A204.1 (cell line): ENCODE results near the gene KCNK15.

Experiments
- FAIRE-seq: peaks from 2 replicates; lab custom pipeline; 2012; peaks lifted over from hg19 to GRCh38; lab: Jason Lieb, UNC

The KCNK15 gene

DNA sequence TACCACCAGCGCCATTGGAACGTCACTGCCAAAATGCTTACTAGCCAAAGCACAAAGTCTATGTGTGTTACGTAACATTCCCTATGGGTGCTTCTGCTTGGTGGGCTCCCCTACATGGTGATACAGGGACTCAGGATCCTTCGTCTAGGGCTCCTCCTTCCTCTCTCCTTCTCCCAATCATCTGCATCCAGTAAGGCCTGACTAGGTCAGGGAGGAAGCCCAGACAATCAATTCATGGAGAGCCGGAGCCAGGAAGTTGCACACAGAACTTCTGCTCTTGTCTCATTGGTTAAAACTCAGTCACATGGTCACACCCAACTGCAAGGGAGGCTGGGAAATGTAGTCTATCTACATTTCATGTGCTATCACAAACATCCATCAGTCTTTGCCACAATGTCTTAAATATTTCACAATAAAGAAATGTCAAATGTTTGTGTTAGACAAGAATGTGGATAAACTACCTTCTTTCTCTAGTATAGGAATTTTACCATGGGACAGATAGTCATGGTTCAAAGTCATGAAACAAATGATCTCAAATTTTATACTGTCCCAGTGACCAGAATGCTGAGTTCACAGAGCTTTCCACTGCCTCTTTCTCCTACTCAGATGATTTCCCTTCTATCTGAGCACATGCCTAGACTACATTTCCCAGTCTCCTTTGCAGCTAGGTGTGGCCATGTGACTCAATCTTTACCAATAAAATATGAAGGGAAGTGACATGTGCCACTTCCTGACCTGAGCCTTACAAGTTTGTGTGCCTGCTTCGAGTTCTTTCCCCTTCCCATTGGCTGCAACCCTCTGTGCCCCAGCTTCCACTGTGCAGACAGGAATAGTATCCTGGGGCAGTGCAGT, 9.3 kb upstream of the KCNK15 start:
- FAIRE-seq: no peak

DNA sequence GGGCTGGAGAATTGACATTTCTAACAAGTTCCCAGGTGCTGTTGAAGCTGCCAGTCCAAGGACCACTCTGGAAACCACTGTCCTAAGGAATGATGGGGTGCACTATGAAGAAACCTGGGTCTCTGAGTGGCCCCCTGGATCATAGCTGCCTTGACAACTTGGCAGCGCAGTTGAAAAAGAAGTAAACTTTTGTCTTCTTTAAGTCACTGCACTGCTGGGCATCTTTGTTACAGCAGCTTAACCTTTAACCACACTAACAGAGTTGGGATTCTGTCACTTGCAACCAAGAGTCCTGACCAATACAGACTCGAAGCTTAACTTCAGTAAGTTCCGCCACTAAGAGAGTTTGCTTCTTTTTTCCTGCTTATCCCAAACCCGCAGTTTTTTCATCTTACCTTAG, 8.5 kb upstream of the KCNK15 start:
- no peak for FAIRE-seq

DNA sequence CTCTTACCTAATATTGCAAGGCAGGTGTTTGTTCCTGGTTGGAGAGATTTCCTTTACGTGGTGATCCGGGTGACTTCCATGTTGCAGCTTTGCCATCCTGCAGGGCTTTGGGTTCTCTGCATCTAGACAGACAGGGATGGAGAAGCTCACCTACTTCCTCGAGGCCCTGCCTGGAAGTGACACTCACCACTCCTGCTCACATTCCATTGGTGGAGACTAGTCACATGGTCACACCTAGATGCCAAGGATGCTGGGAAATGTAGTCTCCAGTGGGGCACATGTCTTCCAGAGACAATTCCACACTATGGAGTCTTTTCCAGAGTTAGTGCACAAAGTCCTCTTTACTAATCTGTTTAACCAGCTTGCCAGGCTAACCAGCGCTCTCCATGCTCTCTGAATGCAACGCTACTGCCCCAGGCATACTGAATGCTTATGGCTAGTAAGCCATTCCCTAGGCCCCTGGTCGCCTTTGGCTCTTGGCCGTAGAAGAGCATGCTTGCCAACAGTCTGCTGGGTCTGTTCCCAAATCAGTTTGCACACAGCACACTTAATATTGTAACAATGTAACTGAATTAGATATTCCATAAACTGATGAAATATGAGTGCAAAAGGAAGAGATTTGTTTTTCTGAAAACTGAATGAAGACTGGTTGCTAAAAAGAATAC, 6.7 kb upstream of the KCNK15 start:
- no peak for FAIRE-seq

DNA sequence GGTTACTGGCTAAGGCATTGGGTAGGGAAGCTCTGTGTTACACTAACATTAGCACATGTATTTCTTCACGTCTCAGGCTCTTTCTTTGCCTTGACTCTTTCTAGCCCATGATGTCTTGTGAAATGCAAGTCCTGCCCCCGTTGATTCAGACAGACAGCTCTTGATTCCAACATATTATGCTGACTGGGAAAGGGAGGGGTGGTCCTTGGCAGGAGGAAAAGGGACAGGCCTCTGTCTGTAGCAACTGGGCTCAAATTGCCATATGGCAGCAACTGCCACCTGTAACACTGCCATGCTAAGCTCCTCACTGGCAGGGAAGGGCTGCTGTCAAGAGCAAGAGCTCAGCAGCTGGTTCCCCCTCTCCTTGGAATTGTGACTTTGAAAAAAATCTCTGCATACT, 5.7 kb upstream of the KCNK15 start:
- FAIRE-seq: no peak

DNA sequence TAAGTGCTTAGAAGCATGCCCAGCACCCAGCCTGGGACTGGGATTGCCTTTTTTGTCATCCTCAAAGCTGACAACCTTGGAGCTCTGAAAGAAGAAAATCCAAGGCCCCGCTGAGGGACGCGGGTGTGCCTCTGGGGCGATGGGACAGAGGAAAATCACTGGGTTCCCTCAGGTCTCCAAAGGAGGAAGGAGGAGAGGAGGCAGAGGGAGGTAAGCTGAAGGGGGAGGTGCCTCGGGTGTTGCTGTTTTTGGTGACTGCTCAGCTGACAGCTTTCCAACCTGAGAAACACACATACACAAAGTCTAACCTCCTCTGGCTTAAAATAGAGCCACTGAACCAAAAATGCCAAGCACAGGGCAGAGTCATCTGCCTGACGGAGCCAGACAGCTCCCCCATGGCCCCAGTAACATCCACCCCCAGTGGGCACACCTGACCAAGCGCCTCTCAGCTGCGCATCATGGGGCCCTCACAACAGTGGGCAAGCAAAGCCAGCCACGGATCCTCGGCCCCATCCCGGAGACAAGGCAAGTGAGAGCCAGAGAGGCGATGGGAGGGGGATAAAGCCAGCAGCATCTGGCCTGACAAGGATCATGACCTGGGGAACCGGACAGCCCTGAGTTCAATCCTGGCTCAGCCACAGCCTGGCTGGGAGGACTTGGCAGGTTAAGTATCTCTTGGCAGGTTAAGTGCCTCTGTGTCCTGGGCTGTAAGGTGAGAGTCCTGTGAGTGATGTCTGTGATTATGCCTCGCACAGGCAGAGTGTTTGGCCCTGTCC, 3.2 kb upstream of the KCNK15 start:
- no peak for FAIRE-seq

DNA sequence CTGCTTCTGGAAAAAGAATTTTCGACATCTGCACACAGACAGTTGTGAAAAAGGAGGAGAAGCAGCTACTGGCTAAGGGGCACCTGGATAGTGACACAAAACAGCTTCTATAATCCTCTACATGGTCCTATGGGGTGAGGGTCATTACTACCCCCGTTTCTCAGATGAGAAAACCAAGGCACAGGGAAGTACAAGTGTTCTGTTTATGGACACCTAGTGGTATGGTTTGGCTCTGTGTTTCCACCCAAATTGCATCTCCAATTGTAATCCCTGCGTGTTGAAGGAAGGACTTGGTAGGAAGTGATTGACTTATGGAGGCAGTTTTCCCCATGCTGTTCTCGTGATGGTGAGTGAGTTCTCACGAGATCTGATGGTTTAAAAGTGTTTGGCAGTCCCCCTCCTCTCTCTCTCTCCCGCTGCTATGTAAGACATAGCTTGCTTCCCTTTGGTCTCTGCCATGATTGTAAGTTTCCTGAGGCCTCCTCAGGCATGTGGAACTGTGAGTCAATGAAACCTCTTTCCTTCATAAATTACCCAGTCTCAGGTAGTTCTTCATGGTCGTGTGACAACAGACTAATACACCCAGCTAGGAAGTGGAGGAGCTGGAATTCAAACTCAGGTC, 2.5 kb upstream of the KCNK15 start:
- no peak for FAIRE-seq

DNA sequence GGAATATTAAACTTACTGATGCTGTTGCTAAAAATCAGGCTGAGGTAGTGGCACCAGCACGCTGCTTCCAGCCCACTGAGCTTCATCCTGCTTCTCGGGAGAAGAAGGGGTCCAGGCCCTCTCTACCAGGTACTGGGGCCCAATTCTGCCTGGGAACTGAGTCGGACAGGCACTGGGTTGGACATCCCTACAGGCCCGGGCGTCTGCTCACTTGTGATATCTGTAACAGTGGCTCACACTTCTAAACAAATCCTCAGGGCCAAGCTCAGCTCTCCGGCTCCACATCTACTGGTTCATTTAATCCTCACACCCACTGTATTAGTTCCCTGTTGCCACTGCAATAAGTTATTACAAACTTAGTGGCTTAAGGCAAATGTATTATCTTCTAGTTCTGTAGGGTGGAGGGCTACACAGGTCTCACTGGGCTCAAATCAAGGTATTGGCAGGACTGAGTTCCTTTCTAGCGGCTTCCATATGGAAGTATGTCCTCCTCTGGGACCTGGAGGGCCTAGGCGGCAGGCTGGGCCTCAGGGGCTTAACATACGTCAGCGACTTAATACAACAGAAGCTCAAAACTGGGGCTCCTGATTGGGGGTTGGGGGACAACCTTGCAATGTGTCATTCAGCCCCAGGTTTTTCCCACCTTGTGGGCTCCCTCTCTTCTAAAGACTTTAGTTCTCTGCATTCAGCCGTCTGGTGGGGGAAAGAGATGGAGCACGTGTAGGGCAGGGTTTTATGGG, 1.6 kb upstream of the KCNK15 start:
- FAIRE-seq: no peak

DNA sequence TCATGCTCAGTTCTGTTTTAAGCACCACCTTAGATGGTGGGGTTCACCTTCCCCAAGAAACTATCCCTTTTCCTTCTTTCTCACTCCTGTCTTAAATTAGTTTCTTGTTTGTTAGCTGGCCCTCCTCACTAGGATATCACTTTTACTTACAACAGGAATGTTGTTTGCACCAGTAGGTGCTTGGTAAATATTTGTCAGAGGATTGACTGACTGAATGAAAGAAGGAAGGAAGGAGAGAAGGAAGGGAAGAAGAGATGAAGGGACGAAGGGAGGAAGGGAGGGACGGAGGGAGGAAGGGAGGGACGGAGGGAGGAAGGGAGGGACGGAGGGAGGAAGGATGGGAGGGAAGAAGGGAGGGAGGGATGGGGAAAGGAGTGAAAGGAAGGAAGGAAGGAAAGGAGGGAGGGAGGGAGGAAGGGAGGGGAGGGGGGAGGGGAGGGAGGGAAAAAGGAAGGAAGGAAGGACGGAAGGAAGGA, 505 bp upstream of the KCNK15 start:
- FAIRE-seq: no peak

DNA sequence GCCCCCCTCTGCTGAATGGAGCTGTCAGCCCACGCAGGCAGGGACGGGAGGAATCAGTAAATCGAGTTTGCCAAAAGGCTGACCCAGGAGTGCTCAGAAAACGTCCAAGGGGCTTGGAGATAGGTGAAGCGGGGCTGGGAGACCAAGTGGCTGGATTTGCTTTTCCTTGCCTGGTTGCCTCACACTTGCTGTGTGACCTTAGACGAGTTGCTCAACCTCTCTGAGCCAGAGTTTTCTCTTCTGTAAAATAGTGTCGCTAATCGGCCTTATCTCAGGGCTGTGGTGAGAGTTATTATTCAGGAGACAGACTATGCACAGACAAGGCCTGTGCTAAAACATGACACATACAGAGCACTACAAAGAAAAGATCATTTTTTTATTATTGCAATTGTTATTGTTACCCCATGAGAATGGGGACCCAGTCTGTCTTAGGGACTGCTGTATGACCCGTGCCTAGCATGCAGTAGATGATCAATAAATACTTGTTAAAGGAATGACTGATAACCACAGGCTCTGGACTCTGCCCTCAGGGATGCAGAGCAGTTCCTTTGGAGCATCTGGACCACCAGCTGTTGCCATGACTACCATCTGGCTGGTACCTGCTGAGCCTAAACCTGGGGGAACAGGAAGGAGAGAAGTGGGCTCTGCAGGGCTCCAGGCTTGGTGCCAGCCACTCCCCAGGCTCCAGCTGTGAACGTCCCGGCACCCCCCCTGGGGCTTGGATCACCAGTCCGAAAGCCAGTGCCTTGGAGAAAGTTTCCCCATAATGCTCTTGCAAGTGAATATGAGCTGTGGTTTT, 901 bp downstream of the KCNK15 start:
- no peak for FAIRE-seq

DNA sequence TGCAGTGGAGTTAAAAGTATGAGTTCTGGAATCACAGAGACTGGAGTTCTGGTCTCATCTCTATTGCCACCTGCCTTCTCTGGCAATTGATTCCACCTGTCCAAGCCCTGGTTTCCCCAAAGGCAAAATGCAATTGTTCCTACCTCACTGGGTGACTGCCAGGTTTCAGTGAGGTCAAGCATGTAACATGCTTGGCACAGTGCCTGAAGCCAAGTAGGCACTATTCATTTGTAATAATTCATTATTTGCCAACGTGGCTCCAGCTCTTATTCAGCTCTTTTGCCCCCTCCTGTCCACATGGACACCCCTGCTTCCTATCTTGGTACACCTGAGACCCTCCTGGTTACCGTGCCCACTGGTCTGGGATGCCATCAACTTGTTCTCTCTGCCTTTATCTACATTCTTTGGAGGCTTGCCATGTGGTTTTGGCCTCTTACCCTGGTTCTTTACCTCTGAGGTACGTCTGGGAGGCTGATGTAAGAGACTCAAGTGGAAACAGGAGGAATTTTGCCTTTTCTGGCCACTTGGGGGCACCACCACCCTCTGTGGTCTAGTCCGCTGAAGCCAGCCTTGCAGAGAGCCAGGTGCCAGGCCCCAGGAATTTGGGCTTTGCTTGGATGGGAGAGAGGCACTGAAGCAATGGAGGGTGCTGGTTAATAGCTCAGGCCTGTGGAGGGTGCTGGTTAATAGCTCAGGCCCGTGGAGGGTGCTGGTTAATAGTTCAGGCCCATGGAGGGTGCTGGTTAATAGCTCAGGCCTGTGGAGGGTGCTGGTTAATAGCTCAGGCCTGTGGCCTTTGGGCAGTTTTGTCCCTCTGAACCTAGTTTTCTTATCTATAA, 1.7 kb downstream of the KCNK15 start:
- no peak for FAIRE-seq

DNA sequence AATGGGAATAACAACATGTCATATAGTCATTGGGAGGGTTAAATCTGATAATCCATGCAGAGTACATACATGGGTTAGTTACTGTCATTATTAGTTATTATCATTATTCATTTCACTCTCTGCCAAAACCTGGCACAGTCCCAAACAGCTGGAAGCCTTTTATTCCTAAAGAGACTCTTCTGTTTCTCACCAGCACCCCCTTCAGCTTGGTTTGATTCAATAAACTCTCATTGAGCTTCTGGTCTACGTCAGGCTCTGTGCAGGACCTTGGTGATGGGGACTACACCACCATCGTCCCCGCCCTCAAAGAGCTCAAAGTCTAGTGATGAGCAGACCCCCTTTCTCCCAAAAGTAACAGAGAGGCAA, 2.3 kb downstream of the KCNK15 start:
- FAIRE-seq: no peak

DNA sequence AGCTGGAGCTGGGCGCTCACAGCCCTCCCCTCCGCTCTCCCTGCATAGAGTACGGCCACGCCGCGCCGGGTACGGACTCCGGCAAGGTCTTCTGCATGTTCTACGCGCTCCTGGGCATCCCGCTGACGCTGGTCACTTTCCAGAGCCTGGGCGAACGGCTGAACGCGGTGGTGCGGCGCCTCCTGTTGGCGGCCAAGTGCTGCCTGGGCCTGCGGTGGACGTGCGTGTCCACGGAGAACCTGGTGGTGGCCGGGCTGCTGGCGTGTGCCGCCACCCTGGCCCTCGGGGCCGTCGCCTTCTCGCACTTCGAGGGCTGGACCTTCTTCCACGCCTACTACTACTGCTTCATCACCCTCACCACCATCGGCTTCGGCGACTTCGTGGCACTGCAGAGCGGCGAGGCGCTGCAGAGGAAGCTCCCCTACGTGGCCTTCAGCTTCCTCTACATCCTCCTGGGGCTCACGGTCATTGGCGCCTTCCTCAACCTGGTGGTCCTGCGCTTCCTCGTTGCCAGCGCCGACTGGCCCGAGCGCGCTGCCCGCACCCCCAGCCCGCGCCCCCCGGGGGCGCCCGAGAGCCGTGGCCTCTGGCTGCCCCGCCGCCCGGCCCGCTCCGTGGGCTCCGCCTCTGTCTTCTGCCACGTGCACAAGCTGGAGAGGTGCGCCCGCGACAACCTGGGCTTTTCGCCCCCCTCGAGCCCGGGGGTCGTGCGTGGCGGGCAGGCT, 4.6 kb downstream of the KCNK15 start:
- no peak for FAIRE-seq

DNA sequence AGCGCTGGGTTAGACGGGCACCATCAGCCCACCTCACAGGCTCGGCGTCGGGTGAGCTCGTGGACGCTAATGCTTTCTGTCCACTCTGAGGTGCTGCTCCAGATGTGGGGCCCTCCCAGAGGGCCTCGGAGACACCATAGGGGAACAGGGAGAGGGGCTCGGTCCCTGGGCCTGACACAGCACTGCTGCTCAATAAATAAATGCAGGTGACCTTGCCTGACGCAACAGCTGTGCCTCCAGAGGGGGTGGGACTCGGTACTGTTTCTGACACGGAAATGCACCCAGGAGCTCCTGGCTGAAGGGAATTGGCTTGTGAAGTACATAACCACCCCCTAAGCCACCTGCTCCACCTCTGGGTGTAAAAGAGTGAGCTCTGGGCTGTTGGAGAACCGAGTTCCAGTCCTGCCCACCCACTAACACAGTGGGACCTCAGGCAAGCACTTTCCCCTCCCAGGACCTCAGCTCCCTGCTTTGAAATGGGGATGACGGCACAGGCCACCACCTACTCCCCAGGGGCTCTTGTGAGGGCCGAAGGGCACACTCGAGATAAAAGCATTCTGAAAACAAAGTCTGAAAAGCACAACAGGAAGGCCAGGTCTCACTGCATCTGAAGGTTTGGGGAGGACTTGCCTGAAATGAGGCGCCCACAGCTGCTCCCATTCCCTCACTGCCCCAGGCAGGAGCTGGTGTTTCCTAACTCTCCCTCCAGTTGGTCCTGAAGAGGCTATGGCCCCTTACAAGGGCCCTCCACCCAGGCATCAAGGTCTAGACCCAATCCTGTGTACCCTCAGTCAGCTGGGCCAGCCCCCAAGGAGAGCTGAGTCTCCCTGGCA, 6.7 kb downstream of the KCNK15 start:
- no peak for FAIRE-seq

DNA sequence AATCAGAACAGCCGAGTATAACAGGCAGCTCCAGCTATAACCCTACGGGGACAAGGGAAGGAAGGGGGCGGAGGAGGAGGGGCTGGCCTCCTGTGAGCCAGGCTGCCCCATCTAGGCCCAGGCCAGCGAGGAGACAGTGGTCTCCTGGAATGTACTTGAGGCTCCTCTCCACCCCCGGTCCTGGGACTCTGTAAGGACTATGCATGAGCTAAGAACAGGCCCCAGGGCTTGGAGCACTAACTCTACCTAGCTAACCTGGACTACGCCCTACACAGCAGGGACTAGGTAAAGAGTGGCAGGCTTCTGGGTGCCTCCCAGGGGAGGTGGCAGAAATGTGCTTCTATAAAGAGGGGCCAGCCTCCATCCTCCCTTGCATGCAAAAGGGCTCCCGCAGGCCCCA, 8.9 kb downstream of the KCNK15 start:
- FAIRE-seq: no peak

DNA sequence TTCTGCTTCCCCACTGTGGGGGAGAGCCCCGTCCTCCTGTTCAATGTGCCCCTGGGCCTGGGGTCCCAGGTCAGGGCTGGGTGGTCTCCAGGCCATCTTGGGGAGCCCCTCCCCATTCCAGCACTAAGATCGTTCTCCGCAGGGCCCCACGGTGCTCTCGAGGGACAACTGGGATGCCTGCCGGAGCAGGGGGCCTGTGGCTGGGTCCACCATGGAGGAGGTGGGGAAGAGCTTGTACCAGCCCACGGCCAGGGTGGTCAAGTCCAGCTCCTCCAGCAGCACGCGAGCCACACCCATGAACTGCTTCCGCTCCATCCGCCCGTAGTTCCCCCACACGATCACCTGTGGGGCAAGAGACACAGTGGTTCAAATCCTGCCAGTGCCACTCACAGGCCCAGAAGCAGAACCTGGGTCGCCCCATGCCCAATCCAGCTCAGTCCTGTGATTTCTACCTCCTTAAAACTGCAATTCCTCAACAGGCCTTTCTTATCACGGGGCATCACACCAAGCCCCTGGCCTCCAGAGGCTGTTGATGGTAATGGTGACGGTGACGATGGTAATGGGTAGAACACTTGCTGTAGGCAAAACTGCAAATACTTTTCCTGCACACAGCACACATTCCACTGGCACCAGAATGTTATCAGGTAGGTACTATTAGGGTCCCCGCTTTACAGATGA, 10.5 kb downstream of the KCNK15 start:
- no peak for FAIRE-seq

DNA sequence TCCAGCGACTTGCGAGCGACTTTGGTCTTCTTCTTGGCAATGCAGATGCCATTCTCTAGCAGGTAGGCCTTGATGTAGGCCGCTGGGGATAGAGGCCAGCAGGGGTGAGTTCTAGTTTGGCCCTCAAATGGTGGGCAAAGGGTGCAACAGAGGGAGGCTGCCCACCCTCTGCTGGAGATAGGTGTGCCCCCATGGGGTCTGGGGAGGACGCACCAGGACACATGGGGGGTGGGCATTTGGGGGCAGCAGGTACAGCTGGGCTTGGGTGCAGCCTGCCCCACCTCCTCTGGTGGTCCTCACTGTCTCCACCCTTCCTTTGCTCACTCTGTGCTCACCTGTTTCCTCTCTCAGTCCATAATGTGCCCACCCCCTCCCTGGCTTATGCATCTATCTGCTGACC, 11.3 kb downstream of the KCNK15 start:
- no peak for FAIRE-seq

DNA sequence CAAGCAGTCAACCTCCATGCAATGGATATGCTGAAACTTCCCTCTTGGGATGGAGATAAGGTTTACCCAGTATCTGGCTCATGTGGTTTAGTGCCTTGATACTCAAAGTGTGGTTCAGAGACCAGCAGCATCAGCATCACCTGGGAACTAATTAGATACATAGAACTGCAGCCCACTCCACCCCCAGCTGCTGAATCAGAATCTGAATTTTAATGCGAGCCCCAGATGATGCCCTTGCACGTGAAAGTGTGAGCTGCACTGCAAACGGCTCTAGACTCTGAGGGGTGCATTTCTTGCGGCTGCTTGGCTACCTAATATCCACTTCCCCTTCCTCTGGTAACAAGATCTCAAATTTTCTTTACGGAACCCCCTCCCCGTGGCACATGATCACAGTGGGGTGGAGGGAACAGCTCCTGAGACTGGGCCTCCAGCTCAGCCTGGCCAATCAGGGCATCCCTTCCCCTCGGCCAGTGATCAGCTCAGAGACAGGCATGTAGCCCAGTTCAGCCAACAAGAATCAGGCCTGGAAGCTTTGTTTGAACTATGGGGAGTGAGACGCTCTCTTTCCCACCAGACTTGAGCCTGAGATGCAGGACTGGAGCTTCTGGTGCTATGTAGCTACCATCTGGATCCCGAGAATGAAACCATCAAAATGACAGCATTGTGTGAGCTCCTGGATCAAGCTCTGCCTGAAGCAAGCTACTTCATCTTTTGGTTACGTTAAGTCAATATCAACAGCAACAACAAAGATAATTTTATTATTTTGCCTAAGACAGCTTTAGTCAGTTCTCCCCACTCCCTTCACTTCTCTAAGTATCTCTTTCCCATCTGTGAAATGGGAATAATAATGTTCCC, 12.8 kb downstream of the KCNK15 start:
- FAIRE-seq: no peak
